SK-N-SH (cell line): Measurements from ENCODE around the gene DLG3.

Experiments
- ELF1 ChIP-seq: IDR thresholded peaks from 2 replicates; pipeline ENCODE4 v1.4.0; 2012
- EP300 ChIP-seq, 2 experiments: IDR thresholded peaks; 2 replicates each; pipeline versions ENCODE4 v1.4.0 to v1.6.1; 2012; ENCODE audit warnings: borderline replicate concordance in 1 of 2, low read depth in 1 of 2, low read length in 1 of 2
- EZH2phosphoT487 ChIP-seq: fragments of 200-600 bp; sonication (generic); IDR thresholded peaks from 2 replicates; pipeline ENCODE4 v1.6.1; 2017; ENCODE audit warnings: low read depth, mixed run types, mild to moderate bottlenecking, antibody characterized with exemption, moderate library complexity, borderline replicate concordance
- FOXM1 ChIP-seq: IDR thresholded peaks from 2 replicates; pipeline ENCODE4 v1.4.0; 2012; ENCODE audit warnings: low read depth, mild to moderate bottlenecking
- GATA2 ChIP-seq: sonication (generic); formaldehyde crosslinking; IDR thresholded peaks from 2 replicates; pipeline ENCODE4 v1.5.0; 2020; ENCODE audit warnings: mild to moderate bottlenecking, missing genetic modification reagents
- JUND ChIP-seq: IDR thresholded peaks from 2 replicates; pipeline ENCODE4 v1.4.0; 2012
- RAD21 ChIP-seq: IDR thresholded peaks from 2 replicates; pipeline ENCODE4 v1.6.1; 2012; ENCODE audit warnings: mild to moderate bottlenecking, low read length
- REST ChIP-seq: IDR thresholded peaks from 2 replicates; pipeline ENCODE4 v1.6.1; 2012; ENCODE audit warnings: mild to moderate bottlenecking, low read depth, low read length, moderate library complexity
- SMC3 ChIP-seq: IDR thresholded peaks from 2 replicates; pipeline ENCODE4 v1.6.1; 2012; ENCODE audit warnings: low read depth, low read length, improper control_type of control experiment
- TAF1 ChIP-seq: IDR thresholded peaks from 2 replicates; pipeline ENCODE4 v1.6.1; 2012; ENCODE audit warnings: low read depth, mild to moderate bottlenecking, low read length, moderate library complexity, borderline replicate concordance
- TEAD4 ChIP-seq: IDR thresholded peaks from 2 replicates; pipeline ENCODE4 v1.4.0; 2012; ENCODE audit warnings: mild to moderate bottlenecking, borderline replicate concordance; ENCODE audit not compliant: insufficient read depth
- TF ChIP-seq, protein P1 (sequence below): IDR thresholded peaks from 2 replicates; pipeline ENCODE4; 2012
- TF ChIP-seq, protein P2 (sequence below): fragments of 200-600 bp; sonication (generic); IDR thresholded peaks from 2 replicates; pipeline ENCODE4 v1.6.1; 2017; ENCODE audit warnings: antibody characterized with exemption, mild to moderate bottlenecking, moderate library complexity
- TF ChIP-seq, protein P3 (sequence below): fragments of 150-350 bp; IDR thresholded peaks from 2 replicates; pipeline ENCODE4 v1.6.1; 2016; ENCODE audit warnings: mild to moderate bottlenecking, low read depth, low read length

DNA sequence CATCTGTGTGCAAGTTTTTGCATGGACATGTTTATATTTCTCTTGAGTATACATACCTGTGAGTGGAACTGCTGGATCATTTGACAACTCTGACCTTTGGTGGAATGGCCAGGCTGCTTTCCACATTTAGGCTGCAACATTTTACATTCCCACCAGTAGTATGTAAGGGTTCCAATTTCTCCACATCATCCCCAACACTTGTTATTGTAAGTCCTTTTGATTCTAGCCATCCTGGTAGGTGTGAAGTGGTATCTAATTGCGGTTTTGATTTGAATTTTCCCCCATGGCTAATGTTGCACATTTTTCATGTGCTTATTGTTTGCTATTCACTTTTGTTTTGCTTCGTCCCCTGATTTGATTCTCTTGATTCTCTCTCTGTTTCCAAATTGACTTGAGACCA lies 16.4 kb downstream of the DLG3 start:
- no peak for TF ChIP-seq ELF1
- no peak for TF ChIP-seq TAF1
- TF ChIP-seq, protein P1, sequence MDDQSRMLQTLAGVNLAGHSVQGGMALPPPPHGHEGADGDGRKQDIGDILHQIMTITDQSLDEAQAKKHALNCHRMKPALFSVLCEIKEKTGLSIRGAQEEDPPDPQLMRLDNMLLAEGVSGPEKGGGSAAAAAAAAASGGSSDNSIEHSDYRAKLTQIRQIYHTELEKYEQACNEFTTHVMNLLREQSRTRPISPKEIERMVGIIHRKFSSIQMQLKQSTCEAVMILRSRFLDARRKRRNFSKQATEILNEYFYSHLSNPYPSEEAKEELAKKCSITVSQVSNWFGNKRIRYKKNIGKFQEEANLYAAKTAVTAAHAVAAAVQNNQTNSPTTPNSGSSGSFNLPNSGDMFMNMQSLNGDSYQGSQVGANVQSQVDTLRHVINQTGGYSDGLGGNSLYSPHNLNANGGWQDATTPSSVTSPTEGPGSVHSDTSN = no peak
- TF ChIP-seq, protein P2, sequence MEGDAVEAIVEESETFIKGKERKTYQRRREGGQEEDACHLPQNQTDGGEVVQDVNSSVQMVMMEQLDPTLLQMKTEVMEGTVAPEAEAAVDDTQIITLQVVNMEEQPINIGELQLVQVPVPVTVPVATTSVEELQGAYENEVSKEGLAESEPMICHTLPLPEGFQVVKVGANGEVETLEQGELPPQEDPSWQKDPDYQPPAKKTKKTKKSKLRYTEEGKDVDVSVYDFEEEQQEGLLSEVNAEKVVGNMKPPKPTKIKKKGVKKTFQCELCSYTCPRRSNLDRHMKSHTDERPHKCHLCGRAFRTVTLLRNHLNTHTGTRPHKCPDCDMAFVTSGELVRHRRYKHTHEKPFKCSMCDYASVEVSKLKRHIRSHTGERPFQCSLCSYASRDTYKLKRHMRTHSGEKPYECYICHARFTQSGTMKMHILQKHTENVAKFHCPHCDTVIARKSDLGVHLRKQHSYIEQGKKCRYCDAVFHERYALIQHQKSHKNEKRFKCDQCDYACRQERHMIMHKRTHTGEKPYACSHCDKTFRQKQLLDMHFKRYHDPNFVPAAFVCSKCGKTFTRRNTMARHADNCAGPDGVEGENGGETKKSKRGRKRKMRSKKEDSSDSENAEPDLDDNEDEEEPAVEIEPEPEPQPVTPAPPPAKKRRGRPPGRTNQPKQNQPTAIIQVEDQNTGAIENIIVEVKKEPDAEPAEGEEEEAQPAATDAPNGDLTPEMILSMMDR = no peak
- TF ChIP-seq REST = no peak
- no peak for TF ChIP-seq FOXM1
- TF ChIP-seq RAD21 = no peak
- no peak for TF ChIP-seq SMC3
- TF ChIP-seq TEAD4 = no peak
- no peak for TF ChIP-seq EZH2phosphoT487
- no peak for TF ChIP-seq JUND
- TF ChIP-seq, protein P3, sequence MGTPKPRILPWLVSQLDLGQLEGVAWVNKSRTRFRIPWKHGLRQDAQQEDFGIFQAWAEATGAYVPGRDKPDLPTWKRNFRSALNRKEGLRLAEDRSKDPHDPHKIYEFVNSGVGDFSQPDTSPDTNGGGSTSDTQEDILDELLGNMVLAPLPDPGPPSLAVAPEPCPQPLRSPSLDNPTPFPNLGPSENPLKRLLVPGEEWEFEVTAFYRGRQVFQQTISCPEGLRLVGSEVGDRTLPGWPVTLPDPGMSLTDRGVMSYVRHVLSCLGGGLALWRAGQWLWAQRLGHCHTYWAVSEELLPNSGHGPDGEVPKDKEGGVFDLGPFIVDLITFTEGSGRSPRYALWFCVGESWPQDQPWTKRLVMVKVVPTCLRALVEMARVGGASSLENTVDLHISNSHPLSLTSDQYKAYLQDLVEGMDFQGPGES = no peak
- no peak for TF ChIP-seq EP300 (IDR thresholded peaks at IDR 0.05; ENCODE audit: borderline replicate concordance in 1 of 2, low read depth in 1 of 2, low read length in 1 of 2)
- TF ChIP-seq GATA2 = no peak
